HG03460 (cell line): ENCODE measurements around the gene CDH4.

Experiments
- ATAC-seq: cut with Tn5 transposase; IDR thresholded peaks from one replicate; pipeline ENCODE4 v1.9.1; 2021; ENCODE audit not compliant: unreplicated experiment

The CDH4 gene

DNA sequence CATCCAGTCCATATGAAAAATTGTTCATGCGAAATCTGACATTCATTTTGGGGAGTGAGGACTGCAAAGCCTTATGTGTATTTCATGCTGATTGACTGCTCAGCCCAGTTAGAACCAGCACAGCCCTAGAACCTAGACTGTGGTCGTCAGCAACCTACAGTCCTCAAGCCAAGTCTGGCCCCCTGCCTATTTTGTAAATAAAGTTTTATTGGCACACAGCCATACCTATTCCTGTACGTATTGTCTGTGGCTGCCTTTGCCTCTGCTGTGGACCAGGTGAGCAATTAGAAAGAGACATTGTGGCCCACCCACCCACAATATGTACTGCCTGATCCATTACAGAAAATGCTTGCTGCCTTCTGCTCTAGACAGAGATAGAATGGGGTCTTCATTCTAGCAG is 422.6 kb downstream of the CDH4 start:
- ATAC-seq = no peak

DNA sequence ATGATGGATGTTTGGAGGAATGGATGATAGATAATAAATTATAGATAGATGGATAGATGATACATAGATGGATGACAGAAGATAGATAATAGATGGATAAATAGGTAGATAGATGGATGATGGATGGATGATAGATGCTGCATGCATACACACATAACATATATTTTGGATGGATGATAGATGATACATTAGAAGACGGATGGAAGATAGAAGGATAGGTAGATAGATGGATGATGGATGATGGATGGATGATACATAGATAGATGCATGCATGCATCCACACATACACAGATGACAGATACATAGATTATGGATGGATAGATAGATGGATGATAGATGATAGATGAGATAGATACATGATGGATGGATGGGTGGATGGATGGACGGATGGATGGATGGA is 425.9 kb downstream of the CDH4 start:
- no peak for ATAC-seq

DNA sequence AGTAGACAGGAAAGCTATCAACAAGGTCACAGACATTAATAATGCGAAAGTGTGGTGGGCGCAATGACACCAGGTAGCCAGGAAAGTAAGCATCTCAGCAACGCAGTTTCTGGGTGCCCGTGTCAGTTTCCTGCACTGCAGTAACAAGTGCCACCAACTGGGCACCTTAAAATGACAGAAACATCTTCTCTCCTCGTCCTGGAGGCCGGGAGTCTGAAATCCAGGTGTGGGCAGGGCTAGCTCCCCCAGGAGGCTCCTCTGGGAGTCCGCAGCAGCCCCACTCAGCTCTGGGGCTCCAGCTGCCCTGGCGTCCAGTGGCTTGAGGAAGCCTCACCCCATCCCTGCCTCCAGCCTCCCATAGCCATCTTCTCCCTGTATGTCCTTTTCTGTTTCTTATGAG is 426.4 kb downstream of the CDH4 start:
- ATAC-seq = no peak

DNA sequence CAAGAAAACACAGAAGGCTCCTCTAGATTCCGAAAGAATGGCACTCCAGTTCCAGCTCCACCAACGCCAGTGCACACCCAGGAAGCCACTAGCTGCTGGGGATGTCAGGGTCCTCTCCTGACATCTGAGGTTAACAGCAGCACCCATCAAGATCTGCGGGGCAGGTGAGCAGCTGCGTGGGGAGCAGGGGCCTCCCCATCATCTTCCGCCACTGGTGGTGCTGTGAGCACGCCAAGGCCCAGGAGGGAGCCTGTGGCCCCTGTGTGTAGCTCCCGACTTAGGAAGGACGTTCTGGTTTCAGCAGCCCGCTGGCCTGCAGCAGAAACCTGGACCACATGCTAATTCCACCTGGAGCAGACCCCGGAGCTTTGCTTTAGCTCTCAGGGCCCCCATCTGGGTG is 427.4 kb downstream of the CDH4 start:
- ATAC-seq = no peak

DNA sequence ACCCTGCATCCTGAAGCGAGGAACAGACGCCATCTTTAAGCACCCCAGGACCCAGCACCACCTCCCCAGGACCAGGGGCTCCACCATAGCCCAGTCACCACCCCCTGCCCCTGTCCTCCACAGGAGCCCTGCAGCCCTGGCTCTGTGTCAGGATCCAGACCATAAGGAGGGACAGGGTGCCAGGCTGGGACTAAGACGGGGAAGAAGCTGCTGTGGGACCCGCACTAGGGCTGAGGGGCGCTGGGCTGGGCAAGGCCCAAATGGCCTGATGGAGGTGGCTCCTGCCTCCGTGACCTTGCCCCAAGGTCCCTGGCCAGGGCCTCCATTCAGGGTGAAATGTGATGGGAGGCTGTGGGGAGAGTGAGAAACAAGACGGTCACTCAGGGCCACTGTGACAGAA is 428.0 kb downstream of the CDH4 start:
- no peak for ATAC-seq

DNA sequence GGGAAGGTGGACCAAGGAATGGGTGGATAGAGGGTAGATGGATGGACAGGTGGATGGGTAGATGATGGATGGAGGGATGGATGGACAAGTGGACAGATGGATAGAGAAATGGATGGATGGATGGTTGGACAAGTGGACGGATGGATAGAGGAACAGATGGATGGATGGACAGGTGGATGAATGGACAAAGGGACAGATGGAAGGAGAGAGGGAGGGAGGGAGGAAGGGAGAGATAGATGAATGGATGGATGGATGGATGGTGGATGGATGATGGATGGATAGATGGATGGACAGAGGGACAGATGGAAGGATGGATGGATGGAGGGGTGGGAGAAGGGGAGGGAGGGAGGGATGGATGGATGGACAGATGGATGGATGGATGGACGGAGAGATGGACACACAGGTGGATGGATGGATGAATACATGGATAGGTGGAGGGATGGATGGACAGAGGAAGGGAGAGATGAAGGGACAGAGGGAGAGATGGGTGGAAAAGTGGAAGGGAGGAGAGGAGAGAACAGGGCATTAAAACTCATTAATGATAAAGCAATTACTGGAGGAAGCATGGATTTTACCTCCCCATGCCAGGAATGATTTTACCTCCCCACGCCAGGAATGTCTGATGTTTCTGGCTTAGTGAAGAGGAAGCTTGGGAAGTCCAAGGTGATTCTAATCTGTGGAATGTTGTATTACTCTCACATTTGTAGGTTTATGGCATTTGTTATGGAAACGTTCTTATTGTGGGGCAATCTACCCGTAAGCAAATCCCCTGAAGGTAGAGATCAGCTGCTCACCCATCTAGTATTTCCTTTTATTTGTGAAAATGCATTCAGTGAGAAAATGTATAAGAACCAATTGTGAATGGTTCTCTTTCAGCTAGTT is 430.3 kb downstream of the CDH4 start:
- ATAC-seq = no peak

DNA sequence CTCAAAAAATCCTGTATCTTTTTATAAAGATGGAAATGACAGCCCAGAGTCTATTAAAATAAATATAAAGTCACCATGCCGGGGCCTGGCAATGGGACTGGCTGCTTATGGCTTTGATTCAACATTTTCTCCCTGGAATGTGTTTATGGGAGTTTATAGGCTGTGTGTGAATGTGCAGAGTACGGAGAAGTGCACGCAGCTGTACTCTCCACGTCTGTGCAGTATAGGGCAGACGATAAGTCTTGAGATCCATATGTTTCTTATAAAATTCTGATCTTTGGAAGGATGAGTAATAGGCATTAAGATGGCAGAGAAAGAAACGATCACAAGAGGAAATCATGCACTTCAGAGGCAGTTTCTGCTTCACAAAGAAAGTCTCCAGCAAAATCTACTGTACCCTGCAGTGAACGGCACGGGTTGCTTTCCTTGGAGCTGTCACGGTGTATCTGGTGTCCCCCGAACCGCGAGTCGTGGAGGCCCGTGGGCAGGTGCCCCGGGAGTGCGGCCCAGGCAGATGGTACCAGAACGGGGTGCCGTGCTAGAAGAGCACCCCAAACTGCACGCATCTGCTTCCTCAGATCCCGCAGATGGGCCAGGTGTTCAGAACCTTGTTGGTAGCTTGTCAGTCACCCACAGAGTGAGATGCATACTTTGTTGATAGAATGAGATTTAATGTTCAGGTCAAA is 431.1 kb downstream of the CDH4 start:
- ATAC-seq = no peak

DNA sequence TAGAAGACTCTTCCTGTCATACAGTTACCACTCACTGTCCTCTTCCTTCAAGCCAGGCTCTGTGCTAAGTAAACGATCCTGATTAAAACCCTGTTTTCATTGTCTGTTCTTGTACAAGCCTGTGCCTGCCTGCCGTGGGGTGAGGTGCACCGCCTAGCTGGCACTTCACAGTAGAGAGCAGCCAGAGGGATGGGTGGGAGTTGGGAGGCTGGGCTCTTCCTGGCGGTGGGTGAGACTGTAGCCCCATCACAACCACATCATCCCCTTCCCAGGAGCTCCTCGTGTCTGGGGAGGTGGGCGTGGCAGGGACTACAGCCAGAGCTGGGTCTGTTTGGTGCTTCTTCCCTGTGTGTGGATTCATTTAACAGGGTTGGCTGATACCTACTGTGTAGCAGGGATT is 431.7 kb downstream of the CDH4 start:
- ATAC-seq = no peak

DNA sequence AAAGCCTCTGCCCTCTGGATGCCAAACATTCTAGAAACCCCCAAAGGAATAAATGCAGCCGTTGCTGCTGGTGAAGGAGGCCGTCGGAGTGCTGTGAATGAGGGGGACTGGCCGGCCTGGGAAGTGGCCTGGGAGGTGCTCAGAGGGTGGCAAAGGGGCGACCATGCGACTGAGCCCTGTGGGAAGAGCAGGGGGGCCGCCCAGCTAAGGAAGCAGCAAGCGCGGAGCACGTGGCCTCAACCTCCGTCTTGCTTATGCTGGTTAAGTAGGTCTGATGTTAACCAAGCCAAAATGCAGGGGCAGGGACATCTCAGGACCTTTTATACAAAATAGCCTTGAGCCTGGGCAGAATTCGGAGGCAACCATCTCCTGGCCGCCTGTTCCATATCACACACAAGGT is 432.1 kb downstream of the CDH4 start:
- no peak for ATAC-seq

DNA sequence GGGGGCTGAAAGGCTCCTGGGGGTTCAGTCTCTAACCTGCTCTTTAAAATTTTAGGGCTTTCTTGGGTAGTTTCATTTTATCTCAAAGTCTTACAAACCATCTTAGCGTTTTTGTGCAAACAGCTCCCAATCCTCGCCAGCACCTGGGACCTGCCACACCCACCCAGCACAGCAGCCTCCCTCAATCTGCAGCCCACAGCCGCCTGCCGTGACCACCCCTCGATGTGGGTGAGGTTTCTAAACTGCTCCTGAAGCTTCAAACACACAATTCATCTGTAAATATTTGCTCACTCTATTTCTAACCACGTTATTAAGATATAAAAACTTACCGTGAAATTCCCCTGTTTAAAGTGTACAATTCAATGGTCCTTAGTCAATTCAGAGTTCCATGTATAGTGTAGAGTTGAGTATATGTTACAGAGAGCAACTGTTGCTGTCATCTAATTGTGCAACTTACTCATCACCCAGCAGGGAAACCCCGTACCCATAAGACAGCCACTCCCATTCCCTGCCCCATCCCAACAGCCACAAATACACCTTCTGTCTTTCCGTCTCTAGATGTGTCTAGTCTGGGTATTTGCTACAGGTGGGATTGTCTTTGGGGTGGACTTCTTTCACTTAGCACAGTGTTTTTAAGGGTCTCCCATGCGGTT is 432.6 kb downstream of the CDH4 start:
- no peak for ATAC-seq

DNA sequence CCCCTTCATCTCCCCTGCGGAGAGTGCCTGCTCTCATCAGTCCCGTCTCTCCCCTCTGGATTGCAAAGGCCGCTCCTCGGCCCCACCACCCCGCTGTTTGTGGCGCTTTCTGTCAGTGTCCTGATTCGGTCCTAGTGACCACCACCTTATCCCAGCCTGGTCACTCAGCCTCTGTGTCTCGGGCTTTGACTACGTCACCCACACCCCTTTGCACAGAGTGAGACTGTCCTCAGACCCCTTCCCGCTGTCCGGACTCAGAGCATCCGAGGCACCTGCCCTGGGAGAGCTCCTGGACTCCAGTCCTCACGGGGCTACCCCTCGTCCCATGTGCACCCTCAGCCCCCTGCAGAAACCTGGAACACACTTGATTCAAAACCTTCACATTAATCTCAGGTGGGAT is 433.4 kb downstream of the CDH4 start:
- no peak for ATAC-seq

DNA sequence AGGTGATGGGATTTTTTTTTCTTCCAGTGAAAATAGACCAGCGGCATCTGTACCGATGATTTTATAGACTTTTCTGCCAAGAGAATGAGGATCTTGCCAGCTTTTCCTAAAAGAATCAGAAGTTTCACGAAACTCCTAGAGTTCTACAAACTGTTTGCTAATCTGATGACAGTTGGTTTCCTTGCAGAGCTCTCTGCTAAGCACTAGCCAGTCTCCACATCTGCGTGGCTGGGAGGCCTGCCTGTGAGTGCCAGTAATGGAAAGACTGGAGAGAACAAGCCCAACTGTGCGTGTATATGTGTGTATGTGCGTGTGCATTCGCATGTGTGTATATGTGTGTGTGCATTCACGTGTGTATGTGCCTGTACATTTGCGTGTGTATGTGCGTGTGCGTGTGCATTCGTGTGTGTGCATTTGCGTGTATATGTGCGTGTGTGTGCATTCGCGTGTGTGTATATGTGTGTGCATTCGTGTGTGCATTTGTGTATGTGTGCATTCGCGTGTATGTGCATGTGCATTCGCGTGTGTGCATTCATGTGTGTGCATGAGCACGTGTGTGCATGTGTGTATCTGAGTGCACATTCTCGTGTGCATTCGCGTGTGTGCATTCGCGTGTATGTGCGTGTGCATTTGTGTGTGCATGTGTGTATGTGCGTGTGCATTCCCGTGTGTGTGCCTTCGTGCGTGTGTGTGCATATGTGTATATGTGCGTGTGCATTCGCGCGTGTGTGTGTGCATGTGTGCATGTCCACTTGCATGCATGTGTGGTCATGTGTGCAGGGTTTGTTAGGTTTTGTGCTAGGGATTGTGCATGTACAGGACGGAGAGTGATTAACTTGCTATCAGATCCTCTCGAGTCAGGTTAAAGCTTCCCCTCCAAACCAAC is 434.2 kb downstream of the CDH4 start:
- ATAC-seq = no peak

DNA sequence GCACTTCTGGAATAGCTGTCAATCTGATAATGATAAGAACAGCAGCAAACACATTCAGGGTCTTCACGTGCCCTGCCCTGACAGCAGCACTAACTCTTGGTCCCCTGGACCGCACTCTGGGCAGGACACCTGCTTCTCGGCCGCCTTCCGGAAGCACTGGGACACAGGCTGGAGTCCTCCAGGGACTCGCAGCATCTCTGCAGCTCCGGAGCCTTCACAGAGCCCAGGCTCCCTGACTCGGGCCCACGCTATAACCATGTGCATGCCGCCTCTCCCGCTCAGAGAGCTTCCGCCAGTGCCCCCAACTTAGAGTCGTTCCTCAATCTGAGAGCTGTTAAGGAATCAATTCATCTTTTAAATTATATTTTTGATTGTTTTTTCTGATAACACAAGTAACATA is 436.4 kb downstream of the CDH4 start:
- no peak for ATAC-seq

DNA sequence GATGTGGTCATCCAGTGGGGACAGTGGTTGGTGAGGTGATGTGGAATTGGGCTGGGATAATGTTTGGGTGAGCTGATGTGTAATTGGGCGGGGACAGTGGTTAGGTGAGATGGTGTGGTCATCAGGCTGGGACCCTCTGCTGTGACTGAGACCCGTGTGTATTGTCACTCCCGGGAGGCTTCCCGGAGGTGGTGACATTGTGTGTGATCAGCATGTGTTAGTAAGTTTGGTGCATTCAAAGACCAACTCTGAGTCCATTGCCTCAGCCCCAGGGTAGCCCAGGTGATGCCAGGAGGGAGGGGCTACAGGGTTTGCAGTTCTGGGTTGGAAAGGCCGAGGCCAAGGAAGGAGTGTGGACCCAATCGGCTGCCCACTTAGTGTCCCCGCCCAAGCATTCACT is 438.1 kb downstream of the CDH4 start:
- ATAC-seq = no peak

DNA sequence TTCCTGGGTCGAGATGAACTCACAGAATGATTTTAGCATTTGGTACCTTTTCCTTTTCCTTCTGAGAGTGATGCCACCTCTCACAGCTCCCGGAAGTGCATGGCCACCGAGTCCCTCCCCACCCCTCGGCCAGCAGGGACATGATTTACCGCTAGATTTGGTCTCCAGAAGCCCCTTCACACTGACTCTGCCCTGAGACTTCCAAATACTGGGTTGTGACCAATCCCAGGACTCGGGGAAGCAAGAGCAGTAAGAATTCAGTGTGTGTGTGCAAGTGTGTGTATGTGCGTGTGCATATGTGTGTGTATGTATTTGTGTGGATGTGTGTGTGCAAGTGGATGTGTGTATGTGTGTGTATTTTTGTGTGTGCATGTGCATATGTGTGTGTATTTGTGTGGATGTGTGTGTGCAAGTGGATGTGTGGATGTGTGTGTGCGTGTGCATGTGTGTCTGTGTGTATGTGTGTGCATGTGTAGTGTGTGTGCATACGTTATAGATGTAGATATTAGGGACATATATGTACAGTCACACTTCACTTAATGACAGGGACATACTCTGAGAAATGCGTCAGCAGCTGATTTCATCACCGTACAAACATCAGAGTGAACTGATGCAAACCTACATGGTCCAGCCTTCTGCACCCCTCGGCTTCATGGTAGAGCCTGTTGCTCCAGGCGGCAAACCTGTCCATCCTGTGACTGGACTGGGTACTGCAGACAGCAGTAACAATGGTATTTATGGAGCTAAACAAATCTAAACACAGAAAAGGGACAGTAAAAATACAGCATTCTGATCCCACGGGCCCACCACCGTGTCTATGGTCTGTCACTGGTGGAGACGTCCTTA is 439.2 kb downstream of the CDH4 start:
- ATAC-seq = no peak

DNA sequence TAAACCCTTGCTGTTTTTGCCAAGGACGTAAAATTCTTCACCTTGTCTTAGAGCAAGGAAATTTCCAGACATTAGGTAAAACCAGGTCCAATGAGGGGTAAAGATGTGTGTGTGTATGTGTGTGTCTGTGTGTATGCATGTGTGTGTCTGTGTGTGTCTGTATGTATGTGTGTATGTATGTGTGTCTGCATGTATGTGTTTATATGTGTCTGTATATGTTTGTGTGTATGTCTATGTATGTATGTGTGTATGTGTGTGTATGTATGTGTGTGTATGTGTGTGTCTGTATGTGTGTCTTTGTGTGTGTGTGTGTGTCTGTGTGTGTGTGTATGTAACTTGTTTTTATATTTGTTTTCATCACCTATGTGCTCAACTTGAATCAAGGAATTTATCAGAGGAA is 439.9 kb downstream of the CDH4 start:
- no peak for ATAC-seq

DNA sequence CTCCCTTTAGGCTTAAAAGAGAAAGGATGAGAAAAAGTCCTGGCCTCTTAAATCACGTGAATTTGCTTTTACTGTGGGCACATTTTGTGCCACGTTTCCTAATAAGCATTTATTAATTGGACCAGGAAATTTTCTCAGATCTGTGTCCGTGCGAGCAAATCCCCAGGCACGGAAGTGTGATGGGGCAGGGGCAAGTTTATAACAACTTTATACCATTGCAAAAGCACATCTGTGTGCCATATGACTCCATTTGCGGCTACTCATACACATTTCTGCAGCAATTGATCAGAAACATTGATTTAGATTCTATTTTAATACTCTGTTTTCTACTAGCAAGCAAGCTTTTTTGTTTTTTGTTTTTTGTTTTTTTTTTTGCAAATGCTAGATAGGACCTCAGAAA is 440.4 kb downstream of the CDH4 start:
- no peak for ATAC-seq

DNA sequence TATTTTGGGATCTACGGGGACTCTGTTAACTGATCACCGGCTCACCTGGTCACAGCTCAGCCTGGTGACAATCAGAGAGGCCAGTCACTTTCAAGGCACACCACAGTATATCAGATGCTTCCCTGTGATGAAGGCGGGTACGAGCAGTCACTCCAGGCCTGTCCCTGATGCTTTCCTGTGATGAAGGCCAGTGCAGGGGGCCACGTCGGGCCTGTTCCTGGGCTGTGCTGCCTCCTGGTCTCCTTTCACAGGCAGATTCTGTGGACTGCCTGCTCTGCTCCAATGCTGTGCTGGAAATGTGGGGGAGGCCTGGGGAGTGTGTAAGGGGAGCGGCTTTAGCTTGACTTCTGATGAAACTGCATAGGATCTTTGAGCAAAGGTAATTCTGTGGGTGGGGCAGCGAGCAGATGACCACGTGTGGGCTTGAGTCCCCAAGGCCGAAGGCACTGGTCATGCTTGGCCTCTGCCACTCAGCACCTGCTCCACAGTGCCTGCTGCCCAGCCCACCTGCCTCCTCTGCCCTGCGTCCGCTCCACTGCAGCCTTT is 441.1 kb downstream of the CDH4 start:
- ATAC-seq = no peak

DNA sequence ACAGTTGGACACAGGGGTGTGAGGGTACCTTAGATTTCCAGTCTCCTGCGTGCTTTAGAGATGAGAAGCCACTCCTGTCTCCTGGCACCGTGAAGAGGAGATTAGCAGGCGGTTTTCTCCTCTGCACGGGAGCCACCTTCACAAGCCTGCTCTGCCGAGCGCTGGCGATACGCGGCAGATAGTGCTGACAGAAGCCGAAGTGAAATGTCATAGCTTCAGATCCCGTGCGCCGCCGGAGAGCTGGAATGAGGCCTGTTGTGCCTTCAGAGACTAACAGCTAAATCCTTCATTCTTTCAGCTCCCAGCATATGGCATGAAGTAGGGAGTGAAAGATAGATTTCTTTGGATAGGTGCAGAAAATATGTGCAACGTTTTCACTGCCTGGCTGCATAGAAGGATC is 442.6 kb downstream of the CDH4 start:
- no peak for ATAC-seq

DNA sequence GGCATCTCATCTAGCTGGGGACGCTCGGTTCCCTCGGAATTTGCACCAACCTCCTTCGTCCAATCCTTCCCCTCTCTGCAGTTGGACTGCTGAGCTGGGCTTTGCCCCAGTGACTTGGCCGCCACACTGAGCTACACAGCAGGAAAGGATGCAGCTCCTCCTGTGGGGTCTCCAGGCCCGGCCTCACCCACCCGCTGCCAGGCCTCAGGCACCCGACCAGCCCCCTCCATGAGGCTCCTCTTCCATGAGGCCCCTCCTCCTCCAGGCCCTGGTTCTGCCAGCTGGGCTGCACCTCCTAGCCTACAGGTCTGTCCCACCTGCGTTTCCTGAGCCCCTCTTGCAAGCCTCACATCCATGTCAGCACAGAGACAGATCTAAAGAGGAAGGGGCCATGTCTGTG is 443.7 kb downstream of the CDH4 start:
- no peak for ATAC-seq
